Astrocyte (in vitro differentiated cells and primary cell): Measurements from ENCODE around the gene CREB5.

Experiments
- CTCF ChIP-seq: IDR thresholded peaks from 2 replicates; pipeline ENCODE4 v1.5.1; 2011; ENCODE audit warnings: low read depth, mild to moderate bottlenecking, inconsistent platforms, low read length, moderate library complexity; ENCODE audit not compliant: insufficient read depth
- EZH2 ChIP-seq: IDR thresholded peaks from 2 replicates; pipeline ENCODE4 v1.6.1; 2012; ENCODE audit warnings: mild to moderate bottlenecking, low read length, inconsistent platforms; ENCODE audit not compliant: insufficient read depth

GRCh38 chr7:28405662-28406061, 6.7 kb upstream of the CREB5 start:
- no peak for TF ChIP-seq CTCF
- TF ChIP-seq EZH2: no peak
